Activated CD4-positive, alpha-beta T cell treated with anti-CD3 and anti-CD28 coated beads, Interleukin-2, amount 50 U/mL, for 48 hours (primary cell): Measurements from ENCODE around the gene BASP1.
"Not testable (repeated sequence)": the region's sequence is repeated elsewhere in the genome, so short reads cannot be mapped to it uniquely, and the experiment has no call there.

ENCODE experiments used
- DNase-seq, 2 experiments: peaks; one replicate each; pipeline ENCODE4 v3.0.0-alpha.2; 2020

The BASP1 gene

GRCh38 chr5:17224858-17225511 is 7.6 kb downstream of the BASP1 start:
- no peak for DNase-seq

DNA sequence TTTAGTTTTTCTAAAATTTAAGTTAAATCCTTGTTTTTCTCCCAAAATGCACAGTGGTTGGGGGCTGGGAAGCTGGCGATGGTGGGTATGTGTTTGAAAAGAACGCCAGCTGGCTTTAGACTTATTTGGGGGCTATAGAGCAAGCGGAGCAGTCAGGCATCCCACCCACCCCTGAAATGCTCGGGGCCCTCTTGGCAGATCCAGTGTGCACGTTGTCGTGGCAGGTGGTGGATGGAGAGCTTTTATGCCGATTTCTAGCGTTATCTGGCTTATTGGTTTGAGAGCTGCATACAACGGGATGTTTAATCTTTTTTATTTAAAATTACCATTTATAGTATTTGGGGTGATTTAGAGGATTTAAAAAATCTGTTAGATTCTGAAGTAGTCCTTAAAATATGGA is 8.1 kb downstream of the BASP1 start:
- no peak for DNase-seq

DNA sequence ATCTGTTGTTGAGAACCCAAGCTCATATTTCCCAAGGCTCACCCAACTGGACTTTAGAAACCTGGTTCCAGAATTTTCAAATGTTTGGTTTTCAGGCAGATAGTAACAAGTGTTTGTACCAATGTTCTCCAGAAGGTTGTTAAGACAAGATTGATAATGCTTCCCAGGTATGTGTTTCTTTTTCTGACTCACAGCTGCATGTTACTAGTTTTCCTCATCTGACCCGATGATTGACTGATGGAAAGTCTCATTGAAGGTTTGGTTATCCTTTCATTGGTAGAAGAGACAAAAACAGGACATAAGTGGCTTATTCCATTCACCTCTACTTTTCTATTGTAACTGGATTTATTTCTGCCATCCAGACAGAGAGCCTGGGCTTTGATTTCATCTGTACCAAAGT is 10.4 kb downstream of the BASP1 start:
- no peak for DNase-seq

- no peak for DNase-seq
Observed at GRCh38 chr5:17228821-17229291, 11.4 kb downstream of the BASP1 start.

DNA sequence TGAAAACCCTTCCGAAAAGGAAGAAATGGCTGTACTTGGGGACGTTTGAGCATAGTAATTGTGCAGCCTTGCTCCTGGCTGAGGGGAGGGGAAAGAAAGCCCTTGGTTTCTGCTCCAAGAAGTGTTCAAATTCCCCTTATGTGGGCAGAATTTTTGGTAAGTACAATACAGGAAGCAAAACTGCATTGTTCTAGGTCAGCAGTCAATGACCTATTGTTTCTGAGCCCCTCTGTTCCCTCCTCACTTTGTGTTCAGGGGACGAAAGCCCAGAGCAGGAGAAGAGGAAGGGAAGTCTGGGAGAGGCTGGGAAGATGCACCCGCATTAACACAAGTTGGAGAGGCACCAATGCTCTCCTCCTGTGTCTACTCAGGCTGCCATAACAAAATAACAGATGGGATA is 11.9 kb downstream of the BASP1 start:
- no peak for DNase-seq

DNA sequence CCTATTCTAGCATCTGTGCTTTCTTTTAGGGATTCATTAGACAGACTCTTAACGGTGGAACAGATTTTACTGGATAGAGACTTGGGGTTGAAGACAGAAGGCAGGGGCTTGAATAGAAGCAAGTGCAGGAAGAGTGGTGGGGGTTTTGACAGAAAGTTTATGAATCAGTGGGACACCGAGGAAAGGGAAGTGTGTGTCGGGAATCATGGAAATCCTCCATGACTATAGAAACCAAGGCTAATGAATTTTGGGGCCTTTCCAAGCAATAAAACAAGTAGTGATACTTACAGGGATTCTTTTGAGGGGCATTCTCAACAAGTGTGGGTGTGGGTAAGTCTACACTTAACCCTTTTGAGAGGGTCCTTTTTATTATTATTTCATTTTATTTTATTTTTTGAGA is 12.8 kb downstream of the BASP1 start:
- no peak for DNase-seq

DNA sequence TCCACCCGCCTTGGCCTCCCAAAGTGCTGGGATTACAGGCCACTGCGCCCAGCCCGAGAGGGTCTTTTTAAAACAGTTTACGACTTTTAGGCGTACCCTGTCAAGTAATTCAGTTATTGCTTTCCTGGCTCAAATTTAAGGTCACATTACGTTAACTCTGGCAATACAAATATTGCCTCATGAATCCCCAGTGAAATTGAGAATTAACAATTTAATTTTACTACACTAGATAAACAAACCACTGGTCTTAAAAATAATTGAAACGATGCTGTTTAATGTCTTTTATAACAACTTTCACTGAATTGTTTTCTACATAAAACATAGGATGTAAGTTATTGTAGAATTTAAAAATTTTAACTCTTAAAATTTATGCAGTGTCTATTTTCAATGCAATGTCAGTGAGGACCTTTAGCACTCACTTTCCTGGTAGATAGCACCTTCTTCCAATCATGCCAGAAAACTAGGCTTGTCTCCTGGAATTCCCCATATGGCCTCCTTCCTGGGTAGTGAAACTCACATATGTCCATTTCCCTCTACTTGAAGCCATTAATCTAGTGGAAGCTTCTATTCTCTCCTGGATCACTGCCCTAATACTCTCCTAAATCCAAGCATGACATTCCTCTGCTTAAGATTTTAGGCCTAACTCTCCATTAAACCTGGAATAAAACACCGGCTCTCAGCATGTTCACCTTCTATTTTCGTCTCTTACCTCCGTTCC is 13.5 kb downstream of the BASP1 start:
- no peak for DNase-seq

- no peak for DNase-seq
Observed at GRCh38 chr5:17232405-17232804, 15.0 kb downstream of the BASP1 start.

- DNase-seq = no peak
Observed at GRCh38 chr5:17233488-17233887, 16.1 kb downstream of the BASP1 start.

- no peak for DNase-seq
Observed at GRCh38 chr5:17234374-17234773, 16.9 kb downstream of the BASP1 start.

DNA sequence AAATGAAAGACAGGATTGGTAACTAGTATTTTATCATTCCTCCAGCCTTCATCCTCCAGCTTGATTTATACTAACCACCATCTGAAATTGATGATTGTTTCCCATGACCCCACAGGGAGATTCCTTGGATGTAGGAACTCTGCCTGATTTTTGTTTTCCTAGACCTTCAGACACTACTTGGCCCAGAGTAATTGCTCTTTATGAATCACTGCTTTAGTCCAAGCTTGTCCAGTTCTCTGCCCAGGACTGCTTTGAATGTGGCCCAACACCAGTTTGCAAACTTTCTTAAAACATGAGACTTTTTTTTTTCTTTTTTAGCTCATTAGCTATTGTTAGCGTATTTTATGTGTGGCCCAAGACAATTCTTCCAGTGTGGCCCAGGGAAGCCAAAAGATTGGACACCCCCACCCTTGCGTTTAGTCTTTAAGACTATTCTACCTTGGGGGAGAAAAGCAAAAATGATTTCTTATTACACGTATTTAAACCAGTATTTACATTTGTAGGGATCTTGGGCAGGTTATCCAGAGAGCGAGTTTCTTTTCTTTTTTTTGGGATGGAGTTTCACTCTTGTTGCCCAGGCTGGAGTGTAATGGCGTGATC is 18.4 kb downstream of the BASP1 start:
- no peak for DNase-seq

DNA sequence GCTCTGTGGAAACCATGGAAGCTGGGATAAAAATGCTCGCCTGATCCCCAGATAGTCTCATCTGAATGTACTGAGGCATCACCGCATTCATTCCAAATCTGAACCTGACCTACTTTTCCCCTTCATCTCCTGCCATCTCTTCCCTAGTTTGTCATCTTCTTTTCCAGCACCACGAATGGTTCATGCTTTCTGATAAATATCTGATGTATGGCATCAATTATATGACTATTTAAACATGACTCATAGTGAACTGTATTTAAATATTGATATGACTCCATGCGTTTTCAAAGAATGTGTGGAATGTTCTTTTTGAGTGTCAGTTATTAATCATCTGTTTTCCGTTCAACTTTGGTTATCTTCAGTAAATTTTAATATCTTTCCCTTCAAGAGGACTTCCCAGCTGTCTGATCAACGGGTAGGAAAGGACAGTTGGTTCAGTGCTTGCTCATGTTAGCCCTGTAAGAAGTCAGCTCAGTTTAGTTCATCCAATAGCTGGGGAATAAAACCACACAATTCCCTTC is 21.1 kb downstream of the BASP1 start:
- DNase-seq = no peak

- DNase-seq = no peak
Observed at GRCh38 chr5:17239953-17240352, 22.5 kb downstream of the BASP1 start.

DNA sequence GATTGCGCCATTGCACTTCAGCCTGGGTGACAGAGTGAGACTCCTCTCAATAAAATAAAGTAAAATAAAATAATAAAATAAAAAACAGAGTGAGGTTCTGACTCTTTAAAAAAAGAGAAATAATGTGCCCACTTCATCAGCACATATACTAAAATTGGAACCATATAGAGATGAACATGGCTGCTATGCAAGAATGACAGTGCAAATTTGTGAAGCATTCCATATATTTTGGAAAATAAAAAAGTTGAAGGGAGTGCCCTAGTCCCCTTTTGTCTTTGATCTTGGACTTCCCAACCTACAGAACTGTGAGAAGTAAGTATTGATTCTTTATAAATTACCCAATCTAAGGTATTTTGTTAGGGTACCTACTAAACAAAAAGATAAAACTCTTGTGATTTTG is 23.1 kb downstream of the BASP1 start:
- DNase-seq = no peak

DNA sequence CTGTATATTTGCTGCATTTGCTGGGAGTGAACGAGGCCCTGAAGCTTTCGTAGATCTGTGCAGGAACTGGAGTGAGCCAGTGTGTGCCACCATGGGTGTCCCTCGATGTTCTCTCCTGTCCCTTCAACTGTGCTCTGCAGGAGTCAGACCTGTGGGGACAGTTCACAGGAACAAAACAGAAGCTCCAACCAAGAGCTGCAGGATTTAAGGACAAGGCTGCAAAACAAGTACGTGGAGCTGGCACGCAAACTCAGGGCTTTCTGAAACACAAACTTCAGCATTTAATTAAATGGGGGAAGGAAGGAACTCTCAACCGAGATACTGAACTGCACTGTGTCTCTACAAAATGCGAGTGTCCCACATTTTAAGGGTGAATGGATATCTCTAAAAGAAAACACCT is 24.2 kb downstream of the BASP1 start:
- DNase-seq = no peak

DNA sequence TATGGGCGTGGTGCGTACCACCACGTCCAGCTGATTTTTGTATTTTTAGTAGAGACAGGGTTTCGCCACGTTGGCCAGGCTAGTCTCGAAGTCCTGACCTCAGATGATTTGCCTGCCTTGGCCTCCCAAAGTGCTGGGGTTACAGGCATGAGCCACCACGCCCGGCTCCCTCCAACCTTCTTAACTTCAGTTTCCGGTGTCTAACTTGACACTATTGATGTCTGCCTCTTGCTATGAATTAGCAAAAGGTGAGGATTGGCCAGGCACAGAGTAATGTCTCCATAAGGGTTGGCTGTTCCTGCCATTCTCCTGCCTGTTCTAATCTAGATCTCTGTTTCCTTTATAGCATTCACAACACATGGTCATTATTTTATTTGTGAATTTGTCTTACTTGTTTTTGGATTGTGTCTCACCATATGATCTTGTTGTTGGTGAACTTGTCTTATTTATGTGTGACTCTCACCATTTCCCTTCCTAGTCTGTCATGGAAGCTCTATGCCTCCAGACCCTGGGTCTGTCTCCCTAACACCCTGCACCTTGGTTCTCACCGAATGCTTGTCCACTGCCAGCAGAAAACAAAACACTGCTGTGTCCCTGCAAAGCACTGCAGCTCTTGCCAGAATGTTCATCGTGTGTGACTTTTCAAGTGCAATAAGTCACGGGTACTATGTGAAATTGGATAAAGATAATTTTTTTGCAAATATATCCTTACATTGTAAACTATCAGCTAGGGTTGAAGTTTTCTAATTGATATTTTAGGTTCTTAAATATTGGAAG is 26.0 kb downstream of the BASP1 start:
- DNase-seq = no peak

- DNase-seq = no peak
Observed at GRCh38 chr5:17249029-17249634, 31.7 kb downstream of the BASP1 start.

DNA sequence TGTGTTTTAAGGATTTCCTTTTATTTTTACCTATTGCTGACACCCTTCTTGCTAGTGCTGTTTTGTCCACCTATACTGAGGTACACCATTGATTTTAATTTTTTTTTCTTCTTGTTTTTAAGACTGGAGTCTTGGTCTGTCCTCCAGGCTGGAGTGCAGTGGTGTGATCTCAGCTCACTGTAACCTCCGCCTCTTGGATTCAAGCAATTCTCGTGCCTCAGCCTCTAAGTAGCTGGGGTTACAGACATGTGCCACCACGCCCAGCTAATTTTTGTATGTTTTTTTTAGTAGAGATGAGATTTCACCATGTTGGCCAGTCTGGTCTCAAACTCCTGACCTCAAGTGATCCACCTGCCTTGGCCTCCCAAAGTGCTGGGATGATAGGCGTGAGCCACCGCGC is 32.4 kb downstream of the BASP1 start:
- DNase-seq = not testable (repeated sequence)

GRCh38 chr5:17252543-17252942 is 35.1 kb downstream of the BASP1 start:
- no peak for DNase-seq

GRCh38 chr5:17255471-17256021 is 38.1 kb downstream of the BASP1 start:
- DNase-seq = no peak

- no peak for DNase-seq
Observed at GRCh38 chr5:17256171-17256570, 38.7 kb downstream of the BASP1 start.

DNA sequence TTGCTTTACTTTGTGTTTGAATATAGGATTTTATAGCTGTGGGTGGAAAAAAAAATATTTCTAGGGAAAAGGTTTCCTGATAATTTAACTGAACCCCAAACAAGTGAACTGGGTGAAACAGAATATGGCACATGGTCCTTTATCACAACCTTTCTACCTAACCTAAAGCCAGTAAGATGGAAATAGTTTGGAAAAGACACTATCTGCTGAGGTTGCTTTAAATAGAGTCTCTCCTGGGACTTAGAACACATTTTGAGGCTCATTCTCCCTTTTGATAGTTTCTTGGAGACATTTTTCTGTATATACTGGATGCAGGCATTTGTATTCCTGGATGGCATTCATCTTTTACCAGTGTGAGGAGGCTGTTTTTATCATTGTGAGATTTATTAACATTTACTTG is 39.4 kb downstream of the BASP1 start:
- no peak for DNase-seq
